Hepatocyte (in vitro differentiated cells): ENCODE results near the gene RBM19. TPM values are rescaled to one million over a fixed set of nuclear protein-coding genes. Genes with fewer than 3 reads are reported as not detected.

ENCODE experiments used
- DNase-seq: peaks from one replicate; pipeline ENCODE4 v3.0.0-alpha.2; 2016; ENCODE audit warnings: low spot score
- H2AFZ ChIP-seq: fragments of 200-600 bp; sonication (generic); 2 replicates; pipeline ENCODE4 v1.6.0; 2016; ENCODE audit warnings: antibody characterized with exemption, mild to moderate bottlenecking
- H3K27ac ChIP-seq: fragments of 200-600 bp; sonication (generic); 2 replicates; pipeline ENCODE4 v1.5.1; 2016; ENCODE audit warnings: mild to moderate bottlenecking
- H3K27me3 ChIP-seq: fragments of 200-600 bp; sonication (generic); 2 replicates; pipeline ENCODE4 v1.6.1; 2016
- H3K36me3 ChIP-seq: fragments of 200-600 bp; sonication (generic); replicated peaks from 2 replicates; pipeline ENCODE4 v1.5.1; 2016; ENCODE audit warnings: low read depth; ENCODE audit not compliant: insufficient read depth
- H3K4me1 ChIP-seq: fragments of 200-600 bp; sonication (generic); 2 replicates; pipeline ENCODE4 v1.5.1; 2016; ENCODE audit warnings: mild to moderate bottlenecking, moderate library complexity; ENCODE audit not compliant: insufficient read depth
- H3K4me2 ChIP-seq: fragments of 200-600 bp; sonication (generic); 2 replicates; pipeline ENCODE4 v1.6.0; 2016
- H3K4me3 ChIP-seq: fragments of 200-600 bp; sonication (generic); 2 replicates; pipeline ENCODE4 v1.5.1; 2016; ENCODE audit warnings: mild to moderate bottlenecking
- H3K79me2 ChIP-seq: fragments of 200-600 bp; sonication (generic); 2 replicates; pipeline ENCODE4 v1.6.0; 2017; ENCODE audit warnings: mild to moderate bottlenecking
- H3K9me2 ChIP-seq: fragments of 200-600 bp; sonication (generic); replicated peaks from 2 replicates; pipeline ENCODE4 v1.6.0; 2017; ENCODE audit warnings: mild to moderate bottlenecking; ENCODE audit not compliant: insufficient read depth
- H3K9me3 ChIP-seq: fragments of 200-600 bp; sonication (generic); 2 replicates; pipeline ENCODE4 v1.5.1; 2016; ENCODE audit warnings: low read depth, mild to moderate bottlenecking
- H4K20me1 ChIP-seq: fragments of 200-600 bp; sonication (generic); 2 replicates; pipeline ENCODE4 v1.6.0; 2016; ENCODE audit warnings: mild to moderate bottlenecking; ENCODE audit not compliant: insufficient read depth, poor library complexity, severe bottlenecking
- EZH2 ChIP-seq: fragments of 200-600 bp; sonication (generic); IDR thresholded peaks from 2 replicates; pipeline ENCODE4 v1.6.1; 2016; ENCODE audit warnings: antibody characterized with exemption, mild to moderate bottlenecking, borderline replicate concordance
- EZH2phosphoT487 ChIP-seq: fragments of 200-600 bp; sonication (generic); IDR thresholded peaks from one replicate; pipeline ENCODE4 v1.6.1; 2018; ENCODE audit warnings: antibody characterized with exemption, mild to moderate bottlenecking, low read depth, moderate library complexity; ENCODE audit not compliant: unreplicated experiment, severe bottlenecking
- WGBS: methylation state at CpG from one replicate; pipeline ENCODE4 v1.1.6; 2016; ENCODE audit warnings: low lambda C conversion rate; ENCODE audit errors: missing lambda C conversion rate; 5-methylcytosine and 5-hydroxymethylcytosine counted together
- polyA plus RNA-seq: library from polyadenylated mRNA; unstranded; fragments of >200 nt; fragmentation: Nextera tagmentation; extraction: Ambion mirVana; gene quantifications from 2 replicates; pipeline ENCODE4 v1.2.1, GENCODE V29; 2016
- total RNA-seq: library from RNA; depleted of rRNA; stranded (reverse); fragments of >200 nt; gene quantifications from 2 replicates; pipeline ENCODE4 v1.2.3, GENCODE V29; 2014
- TF ChIP-seq, protein P1 (sequence below): fragments of 200-600 bp; sonication (generic); IDR thresholded peaks from 2 replicates; pipeline ENCODE4 v1.5.1; 2016; ENCODE audit warnings: antibody characterized with exemption, mild to moderate bottlenecking; ENCODE audit not compliant: poor library complexity

Gene RBM19
- total and polyA plus RNA-seq, 2 experiments from 2014 or later = 14.5 to 16.8 TPM

- H3K36me3 ChIP-seq = no peaks in the 10 kb centered on the region
- H2AFZ ChIP-seq = no peak overlapping the region
- H3K4me2 ChIP-seq = no peak overlapping the region
- WGBS = 80% methylated on average over 7 of the region's 8 CpGs
- H3K4me1 ChIP-seq = no peaks in the 10 kb centered on the region
- TF ChIP-seq EZH2 = no peak
- TF ChIP-seq, protein P1, sequence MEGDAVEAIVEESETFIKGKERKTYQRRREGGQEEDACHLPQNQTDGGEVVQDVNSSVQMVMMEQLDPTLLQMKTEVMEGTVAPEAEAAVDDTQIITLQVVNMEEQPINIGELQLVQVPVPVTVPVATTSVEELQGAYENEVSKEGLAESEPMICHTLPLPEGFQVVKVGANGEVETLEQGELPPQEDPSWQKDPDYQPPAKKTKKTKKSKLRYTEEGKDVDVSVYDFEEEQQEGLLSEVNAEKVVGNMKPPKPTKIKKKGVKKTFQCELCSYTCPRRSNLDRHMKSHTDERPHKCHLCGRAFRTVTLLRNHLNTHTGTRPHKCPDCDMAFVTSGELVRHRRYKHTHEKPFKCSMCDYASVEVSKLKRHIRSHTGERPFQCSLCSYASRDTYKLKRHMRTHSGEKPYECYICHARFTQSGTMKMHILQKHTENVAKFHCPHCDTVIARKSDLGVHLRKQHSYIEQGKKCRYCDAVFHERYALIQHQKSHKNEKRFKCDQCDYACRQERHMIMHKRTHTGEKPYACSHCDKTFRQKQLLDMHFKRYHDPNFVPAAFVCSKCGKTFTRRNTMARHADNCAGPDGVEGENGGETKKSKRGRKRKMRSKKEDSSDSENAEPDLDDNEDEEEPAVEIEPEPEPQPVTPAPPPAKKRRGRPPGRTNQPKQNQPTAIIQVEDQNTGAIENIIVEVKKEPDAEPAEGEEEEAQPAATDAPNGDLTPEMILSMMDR = no peak
- no peak for TF ChIP-seq EZH2phosphoT487
- H3K79me2 ChIP-seq = no peaks in the 10 kb centered on the region
- H3K4me3 ChIP-seq = no peak overlapping the region
- H3K9me3 ChIP-seq = no peaks in the 10 kb centered on the region
- no peak overlapping the region for H3K27ac ChIP-seq
- DNase-seq = no peak
- no peaks in the 10 kb centered on the region for H3K27me3 ChIP-seq
- no peaks in the 10 kb centered on the region for H4K20me1 ChIP-seq
- no peaks in the 10 kb centered on the region for H3K9me2 ChIP-seq
These were observed 140.4 kb downstream of the RBM19 start for GRCh38 chr12:113825705-113826104.

GRCh38 chr12:113823816-113824215 lies 142.3 kb downstream of the RBM19 start:
- no peak overlapping the region for H3K4me3 ChIP-seq
- no peak overlapping the region for H2AFZ ChIP-seq
- H3K4me2 ChIP-seq = no peak overlapping the region
- H3K27ac ChIP-seq = no peak overlapping the region
- H3K9me3 ChIP-seq = no peaks in the 10 kb centered on the region
- H3K36me3 ChIP-seq = no peaks in the 10 kb centered on the region
- H3K4me1 ChIP-seq = no peaks in the 10 kb centered on the region
- no peak for DNase-seq
- no peak for TF ChIP-seq EZH2
- TF ChIP-seq, protein P1 = no peak
- TF ChIP-seq EZH2phosphoT487 = no peak
- no peaks in the 10 kb centered on the region for H3K27me3 ChIP-seq
- no peaks in the 10 kb centered on the region for H4K20me1 ChIP-seq
- WGBS = 84% methylated on average over 5 of the region's 5 CpGs
- H3K9me2 ChIP-seq = no peaks in the 10 kb centered on the region
- no peaks in the 10 kb centered on the region for H3K79me2 ChIP-seq

DNA sequence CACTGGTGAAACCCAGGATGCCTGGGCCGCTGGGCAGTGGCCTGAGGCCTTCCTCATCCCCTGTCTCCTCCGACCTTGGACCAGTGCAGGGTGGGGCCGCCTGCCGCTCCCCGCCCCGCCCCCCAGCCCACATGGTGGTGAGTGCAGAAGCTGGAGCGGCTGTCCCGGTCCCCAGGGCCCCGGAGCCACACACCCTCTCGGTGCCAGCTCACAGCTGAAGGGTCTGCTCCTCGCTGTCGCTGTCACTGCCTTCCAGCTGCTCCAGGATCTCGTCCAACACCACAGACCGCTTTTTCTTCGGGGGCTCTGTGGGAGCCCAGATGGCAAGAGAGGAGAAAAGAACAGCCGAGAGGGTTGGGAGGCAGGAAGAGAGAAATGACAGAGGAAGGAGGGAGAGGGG lies 143.1 kb downstream of the RBM19 start:
- Histone ChIP-seq H3K27me3 (no peaks in the 10 kb centered on the region), H3K79me2 (no peaks in the 10 kb centered on the region), H3K9me2 (no peaks in the 10 kb centered on the region), H3K4me2 (no peak overlapping the region), H3K4me3 (no peak overlapping the region), H3K27ac (no peak overlapping the region), H4K20me1 (no peaks in the 10 kb centered on the region), H2AFZ (no peak overlapping the region), H3K4me1 (no peaks in the 10 kb centered on the region), H3K9me3 (no peaks in the 10 kb centered on the region), H3K36me3 (no peaks in the 10 kb centered on the region)
- WGBS = 92% methylated on average over 13 of the region's 16 CpGs
- no peak for DNase-seq
- TF ChIP-seq, protein P1 = no peak
- no peak for TF ChIP-seq EZH2phosphoT487
- no peak for TF ChIP-seq EZH2

- no peak overlapping the region for H3K27ac ChIP-seq
- 96% methylated on average over 8 of the region's 8 CpGs for WGBS
- no peaks in the 10 kb centered on the region for H3K79me2 ChIP-seq
- H3K4me3 ChIP-seq = no peak overlapping the region
- H3K9me2 ChIP-seq = no peaks in the 10 kb centered on the region
- TF ChIP-seq EZH2phosphoT487 = no peak
- TF ChIP-seq EZH2 = no peak
- TF ChIP-seq, protein P1 = no peak
- H3K36me3 ChIP-seq = no peaks in the 10 kb centered on the region
- no peaks in the 10 kb centered on the region for H3K27me3 ChIP-seq
- no peaks in the 10 kb centered on the region for H4K20me1 ChIP-seq
- no peak overlapping the region for H3K4me2 ChIP-seq
- H2AFZ ChIP-seq = no peak overlapping the region
- no peaks in the 10 kb centered on the region for H3K9me3 ChIP-seq
- no peaks in the 10 kb centered on the region for H3K4me1 ChIP-seq
- DNase-seq = no peak
These were observed 145.3 kb downstream of the RBM19 start for GRCh38 chr12:113820842-113821241.
